ENCODE results near the gene MCM7. TPM values are rescaled to one million over a fixed set of nuclear protein-coding genes. Genes with fewer than 3 reads are reported as not detected.

MCM7 gene
- total and polyA plus RNA-seq, 2 of the 13 experiments (the other 11 are each of a cell fraction or from before 2014, with no cell fraction given) = 84.5 to 214 TPM

- TF ChIP-seq ZBTB3 (CRISPR knock-in tag; IDR thresholded peaks at IDR 0.05; ENCODE audit: borderline replicate concordance, low read depth) = 0 out of 2 replicates have a peak, but pooled peaks have one; percentile 48
- peak; percentile 62 for TF ChIP-seq CTCF (CRISPR knock-in tag; IDR thresholded peaks at IDR 0.05)
- TF ChIP-seq KAT8 (CRISPR knock-in tag; IDR thresholded peaks at IDR 0.05) = peak; percentile 95
- TF ChIP-seq ZNF513 (CRISPR knock-in tag; conservative IDR thresholded peaks at IDR 0.05) = no peak
- no peak for TF ChIP-seq SMAD1 (CRISPR knock-in tag; IDR thresholded peaks at IDR 0.05; ENCODE audit: borderline replicate concordance, low read depth)
- TF ChIP-seq LCORL (IDR thresholded peaks at IDR 0.05) = no peak
- TF ChIP-seq LCORL (CRISPR knock-in tag; IDR thresholded peaks at IDR 0.05) = peak; percentile 61; the same call in 1 of the 2 replicates
- TF ChIP-seq ZNF709 (CRISPR knock-in tag; IDR thresholded peaks at IDR 0.05) = no peak
- no peak for TF ChIP-seq ZNF530 (CRISPR knock-in tag; IDR thresholded peaks at IDR 0.05; ENCODE audit: low read depth)
- peak; percentile 37 for TF ChIP-seq STAG1 (CRISPR knock-in tag; IDR thresholded peaks at IDR 0.05)
- no peak for TF ChIP-seq ZNF407 (CRISPR knock-in tag; IDR thresholded peaks at IDR 0.05; ENCODE audit: not compliant biosample characterization)
- TF ChIP-seq CREB3 (CRISPR knock-in tag; IDR thresholded peaks at IDR 0.05) = peak; percentile 77; the same call in 1 of the 2 replicates
- TF ChIP-seq ZNF724P (CRISPR knock-in tag; IDR thresholded peaks at IDR 0.05; ENCODE audit: borderline replicate concordance) = no peak
- peak; percentile 59 for TF ChIP-seq YY1 (IDR thresholded peaks at IDR 0.05; ENCODE audit: insufficient read depth, insufficient replicate concordance, low read depth, low read length)
- TF ChIP-seq MTA1 (CRISPR knock-in tag; IDR thresholded peaks at IDR 0.05; ENCODE audit: borderline replicate concordance) = 0 out of 2 replicates have a peak, but pooled peaks have one; percentile 29
- no peak for TF ChIP-seq TEAD2 (CRISPR knock-in tag; IDR thresholded peaks at IDR 0.05)
These were observed 51.5 kb downstream of the MCM7 start, which contains the start of gene ZSCAN21 (continued) for GRCh38 chr7:100049441-100050291.

All from HepG2 (cell line).